Heart left ventricle (tissue), 13 donors: ENCODE data around the gene SIMC1.
"Not testable (repeated sequence)": the region's sequence is repeated elsewhere in the genome, so short reads cannot be mapped to it uniquely, and the experiment has no call there.

Source experiments
- CTCF ChIP-seq, 12 donors: fragments of 200-600 bp; sonication (generic) in 4 of 12; IDR thresholded peaks; one replicate each; pipeline versions ENCODE4 v1.5.0 to v1.8.0; 2018 to 2022; ENCODE audit warnings: antibody characterized with exemption in 12 of 12, mild to moderate bottlenecking in 5 of 12
- POLR2A ChIP-seq, 2 donors: fragments of 450-650 bp; IDR thresholded peaks; one replicate each; pipeline ENCODE4 v1.6.1; 2017; ENCODE audit warnings: antibody characterized with exemption in 2 of 2, mild to moderate bottlenecking in 2 of 2, moderate library complexity in 2 of 2
- donor health status: ischemic (EF 13 %, LVEDD 7.1; RV severe dilation, severe dysfunction).
- donor health status: DM: no; HTN: yes; CAD: no.
- donor health status: DM: no; HTN: no; CAD: no.
- donor health status: ischemic (EF 25% LVEDD 6.9; RV normal size, moderate dysfunction).
- donor health status: ischemic (EF 25% LVEDD 5.7; RV mildly dilated, moderate dysfunction).
- donor health status: ischemic (EF 35%, LVEDD 5.7; RV mildly dilated, moderate dysfunction).
- donor health status: nonischemic (EF 11% LVEDD 7.7; RV severe dilation, severe dysfunction).
- donor health status: DM: yes; HTN: yes; CAD: no.
- donor health status: PGD.
- donor health status: ischemic (EF 29% LVEDD 5.4; RV normal size, mild dysfunction).
- donor health status: nonischemic (EF 23%, LVEDD 6.1; RV moderate dilation, normal function).

GRCh38 chr5:176289018-176289417 is 50.8 kb downstream of the SIMC1 start:
- TF ChIP-seq CTCF, POLR2A (IDR thresholded peaks at IDR 0.05): not testable (repeated sequence)
